ENCODE data around the gene MPST.

MPST gene

GRCh38 chr22:37000676-37001534 is 18.6 kb upstream of the MPST start:
- DNase-seq (ENCODE audit: low read depth in 1 of 2, low spot score in 1 of 2), result no peak

- DNase-seq (ENCODE audit: low read depth in 1 of 2, low spot score in 1 of 2), result no peak
Measured at GRCh38 chr22:37001826-37002225, 17.7 kb upstream of the MPST start.

GRCh38 chr22:37002633-37003032 is 16.9 kb upstream of the MPST start:
- DNase-seq (ENCODE audit: low read depth in 1 of 2, low spot score in 1 of 2), result no peak

- DNase-seq (ENCODE audit: low read depth in 1 of 2, low spot score in 1 of 2), result no peak
Measured at GRCh38 chr22:37007651-37008050, 11.9 kb upstream of the MPST start.

GRCh38 chr22:37008365-37008764 is 11.2 kb upstream of the MPST start:
- DNase-seq (ENCODE audit: low read depth in 1 of 2, low spot score in 1 of 2), result no peak

- DNase-seq (ENCODE audit: low read depth in 1 of 2, low spot score in 1 of 2), result no peak
Measured at GRCh38 chr22:37009490-37009889, 10.1 kb upstream of the MPST start.

GRCh38 chr22:37010174-37010573 is 9.4 kb upstream of the MPST start:
- no peak for DNase-seq (ENCODE audit: low read depth in 1 of 2, low spot score in 1 of 2)

- no peak for DNase-seq (ENCODE audit: low read depth in 1 of 2, low spot score in 1 of 2)
Measured at GRCh38 chr22:37010976-37011375, 8.6 kb upstream of the MPST start.

- DNase-seq (ENCODE audit: low read depth in 1 of 2, low spot score in 1 of 2), result no peak
Measured at GRCh38 chr22:37011472-37011871, 8.1 kb upstream of the MPST start.

GRCh38 chr22:37012262-37012904 is 7.2 kb upstream of the MPST start:
- no peak for DNase-seq (ENCODE audit: low read depth in 1 of 2, low spot score in 1 of 2)

- DNase-seq (ENCODE audit: low read depth in 1 of 2, low spot score in 1 of 2), result no peak
Measured at GRCh38 chr22:37012956-37013355, 6.6 kb upstream of the MPST start.

GRCh38 chr22:37014415-37014806 is 5.1 kb upstream of the MPST start:
- no peak for DNase-seq (ENCODE audit: low read depth in 1 of 2, low spot score in 1 of 2)

- DNase-seq (ENCODE audit: low read depth in 1 of 2, low spot score in 1 of 2), result no peak
Measured at GRCh38 chr22:37014835-37015586, 4.5 kb upstream of the MPST start.

GRCh38 chr22:37015587-37015878 is 4.0 kb upstream of the MPST start:
- no peak for DNase-seq (ENCODE audit: low read depth in 1 of 2, low spot score in 1 of 2)

- no peak for DNase-seq (ENCODE audit: low read depth in 1 of 2, low spot score in 1 of 2)
Measured at GRCh38 chr22:37016134-37016910, 3.2 kb upstream of the MPST start.

GRCh38 chr22:37017356-37017755 is 2.2 kb upstream of the MPST start:
- no peak for DNase-seq (ENCODE audit: low read depth in 1 of 2, low spot score in 1 of 2)

- no peak for DNase-seq (ENCODE audit: low read depth in 1 of 2, low spot score in 1 of 2)
Measured at GRCh38 chr22:37018086-37018814, 1.3 kb upstream of the MPST start.

GRCh38 chr22:37018815-37019308 is 680 bp upstream of the MPST start:
- DNase-seq (ENCODE audit: low read depth in 1 of 2, low spot score in 1 of 2), result no peak

- no peak for DNase-seq (ENCODE audit: low read depth in 1 of 2, low spot score in 1 of 2)
Measured at GRCh38 chr22:37020192-37020479, 594 bp downstream of the MPST start.

- DNase-seq (ENCODE audit: low read depth in 1 of 2, low spot score in 1 of 2), result no peak
Measured at GRCh38 chr22:37021041-37021440, 1.5 kb downstream of the MPST start.

Measured in stimulated activated CD4-positive, alpha-beta T cell treated with anti-CD3 and anti-CD28 coated beads, Interleukin-15, amount 100 ng/mL, for 1 hour (primary cell).